CD4-positive, alpha-beta T cell (primary cell): ENCODE results near the gene TMEM184B. TPM values are rescaled to one million over a fixed set of nuclear protein-coding genes. Genes with fewer than 3 reads are reported as not detected.

ENCODE experiments used
- ATAC-seq: fragments of 200-7000 bp; cut with Tn5 transposase; one replicate; pipeline ENCODE4 v1.10.0; 2022; ENCODE audit warnings: mild to moderate bottlenecking; ENCODE audit not compliant: poor library complexity
- CTCF ChIA-PET: fragments of 350-600 bp; sonication (Branson Sonifier 250); formaldehyde crosslinking; loops from one replicate; lab custom pipeline; 2021; ENCODE audit warnings: antibody characterized with exemption, inconsistent platforms; lab: Charles Lee
- POLR2A ChIA-PET: fragments of 350-600 bp; sonication (Branson Sonifier 250); formaldehyde crosslinking; loops from one replicate; lab custom pipeline; 2021; ENCODE audit warnings: antibody characterized with exemption, inconsistent platforms; lab: Charles Lee
- DNase-seq, 14 experiments: peaks; one replicate each; pipeline ENCODE4 v3.0.0-alpha.2; 2013 to 2020; ENCODE audit warnings: mixed read lengths in 2 of 14
- H3K27ac ChIP-seq, 2 donors: one replicate each; pipeline versions ENCODE4 v1.5.1 to v1.7.0; 2013; ENCODE audit warnings: low read length in 2 of 2, low read depth in 1 of 2, mild to moderate bottlenecking in 1 of 2
- H3K27me3 ChIP-seq, 2 experiments: 1 replicate in 1 of 2; 2 replicates in 1 of 2; pipeline versions ENCODE4 v1.6.1 to v1.7.0; 2013; ENCODE audit warnings: low read length in 2 of 2, control low read depth in 1 of 2, mild to moderate bottlenecking in 1 of 2, moderate library complexity in 1 of 2; ENCODE audit not compliant: insufficient read depth in 2 of 2, control insufficient read depth in 1 of 2
- H3K36me3 ChIP-seq: one replicate; pipeline ENCODE4 v1.6.1; 2013; ENCODE audit warnings: low read length, control low read depth; ENCODE audit not compliant: insufficient read depth
- H3K4me1 ChIP-seq: one replicate; pipeline ENCODE4 v1.6.1; 2013; ENCODE audit warnings: low read length, control low read depth; ENCODE audit not compliant: insufficient read depth
- H3K4me3 ChIP-seq: one replicate; pipeline ENCODE4 v1.5.1; 2013; ENCODE audit warnings: mild to moderate bottlenecking, low read length, moderate library complexity
- H3K9me3 ChIP-seq, 2 experiments: 1 replicate in 1 of 2; 2 replicates in 1 of 2; pipeline versions ENCODE4 v1.6.1 to v1.7.0; 2013; ENCODE audit warnings: low read length in 2 of 2, mild to moderate bottlenecking in 2 of 2, control low read depth in 1 of 2, moderate library complexity in 1 of 2; ENCODE audit not compliant: control insufficient read depth in 1 of 2, insufficient read depth in 1 of 2
- H3K27ac Mint-ChIP-seq: one replicate; pipeline ENCODE4 v1.8.0; 2020; ENCODE audit warnings: mixed read lengths
- H3K27me3 Mint-ChIP-seq: one replicate; pipeline ENCODE4 v1.8.0; 2021; ENCODE audit warnings: mixed read lengths
- H3K36me3 Mint-ChIP-seq: one replicate; pipeline ENCODE4 v1.8.0; 2021; ENCODE audit warnings: low read depth, mixed read lengths
- H3K4me1 Mint-ChIP-seq: one replicate; pipeline ENCODE4 v1.8.0; 2021; ENCODE audit warnings: low read depth, mixed read lengths
- H3K4me3 Mint-ChIP-seq: one replicate; pipeline ENCODE4 v1.8.0; 2020; ENCODE audit warnings: mild to moderate bottlenecking, mixed read lengths
- H3K9me3 Mint-ChIP-seq: one replicate; pipeline ENCODE4 v1.8.0; 2020; ENCODE audit warnings: mixed read lengths
- CTCF ChIP-seq: fragments of 200-600 bp; IDR thresholded peaks from one replicate; pipeline ENCODE4 v1.8.0; 2022; ENCODE audit warnings: antibody characterized with exemption, mild to moderate bottlenecking
- intact Hi-C, 2 experiments: fragments of 100-400 bp; cut with DNase I in 1 of 2; cut with micrococcal nuclease in 1 of 2; formaldehyde crosslinking; loops; one replicate each; pipeline versions ENCODE4 v1.15.1 to v1.9.0; 2023 to 2025; cut with DNase I, micrococcal nuclease
- total RNA-seq, 174 experiments: library from RNA in 2 of 174; stranded (reverse) in 2 of 174; gene quantifications; one replicate each; pipeline ENCODE4 v1.2.3 and lab custom pipeline; 2021 to 2026

TMEM184B gene
- total RNA-seq, 2 experiments from 2014 or later = 49.3 to 50.1 TPM

- Histone ChIP-seq H3K27ac (no peak overlapping the region), H3K4me1 (peaks cover 10% of the 10 kb centered on the region), H3K9me3 (no peaks in the 10 kb centered on the region), H3K4me3 (no peak overlapping the region), H3K27me3 (no peaks in the 10 kb centered on the region), H3K36me3 (peaks cover 33% of the 10 kb centered on the region)
- Mint-ChIP-seq H3K36me3 (peaks cover 26% of the 10 kb centered on the region), H3K27me3 (no peaks in the 10 kb centered on the region), H3K9me3 (no peaks in the 10 kb centered on the region), H3K4me3 (no peak overlapping the region), H3K27ac (no peak overlapping the region), H3K4me1 (peaks cover 7% of the 10 kb centered on the region)
- POLR2A ChIA-PET = interaction anchor here (0.7 kb wide), 1 partner anchor 10 kb away, joined by 3 read pairs; no protein-coding TSS in a partner anchor
- no peak for DNase-seq
- CTCF ChIA-PET = interaction anchor here (0.7 kb wide), 1 partner anchor 12 kb away, joined by 3 read pairs; no protein-coding TSS in a partner anchor
- intact Hi-C loops = no loop called here
- no peak for ATAC-seq
- TF ChIP-seq CTCF = no peak
Measured at GRCh38 chr22:38170469-38170868, 102.3 kb downstream of the TMEM184B start.

Other genes starting within 250 kb of the TMEM184B start
- gene PICK1, start 215.6 kb downstream of the TMEM184B start, total RNA-seq = 10 to 100 TPM; 21.2 to 25.6 TPM
- gene SLC16A8, start 188.8 kb downstream of the TMEM184B start, total RNA-seq = not detected
- gene BAIAP2L2, start 162.3 kb downstream of the TMEM184B start, total RNA-seq = 1 to 10 TPM in 1 of 2 experiments, under 1 TPM in 1; 0.45 to 1.0 TPM
- gene PLA2G6, start 91.2 kb downstream of the TMEM184B start, total RNA-seq = 10 to 100 TPM; 48.8 to 50.2 TPM
- 10 to 100 TPM; 25.6 to 27.3 TPM for gene MAFF, start 71.0 kb downstream of the TMEM184B start, total RNA-seq
- 100 to 1,000 TPM; 208 to 217 TPM for gene CSNK1E, start 44.4 kb upstream of the TMEM184B start, total RNA-seq
- not detected for gene KCNJ4, start 182.2 kb upstream of the TMEM184B start, total RNA-seq
- not detected for gene KDELR3, start 195.1 kb upstream of the TMEM184B start, total RNA-seq
- 100 to 1,000 TPM; 454 to 462 TPM for gene DDX17, start 233.3 kb upstream of the TMEM184B start, total RNA-seq